NCI-H1436 (cell line): ENCODE results near the gene PHKA1.
"Not testable (repeated sequence)": the region's sequence is repeated elsewhere in the genome, so short reads cannot be mapped to it uniquely, and the experiment has no call there.

Source experiments
- DNase-seq: peaks from one replicate; lab custom pipeline; 2025; lab: John Stamatoyannopoulos, UW

The PHKA1 gene

GRCh38 chrX:72572248-72573157, 141.6 kb downstream of the PHKA1 start, which contains the start of gene HDAC8:
HDAC8 (minus strand) TSS chrX:72572843; CDS start chrX:72572761, 82 bp downstream.
- DNase-seq, result peak; percentile 66

DNA sequence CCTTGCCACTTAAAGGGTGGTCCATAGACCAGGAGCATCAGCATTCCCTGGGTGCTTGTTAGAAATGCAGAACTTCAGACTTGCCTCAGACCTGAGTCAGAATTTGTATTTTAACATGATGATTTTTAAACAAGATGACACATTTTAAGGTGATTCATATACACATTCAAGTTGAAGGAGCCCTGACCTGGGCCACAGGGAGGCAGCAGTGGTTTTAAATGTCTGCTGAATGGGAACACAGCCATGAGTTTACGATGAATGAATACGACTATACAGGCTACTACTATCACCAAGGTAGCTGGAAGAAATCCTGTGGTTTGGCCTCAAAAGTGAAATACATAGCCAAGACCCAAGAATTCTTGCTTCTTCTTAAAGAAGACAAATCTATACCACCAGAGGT, 144.3 kb downstream of the PHKA1 start:
- no peak for DNase-seq

- no peak for DNase-seq
Measured at GRCh38 chrX:72568406-72569092, 145.6 kb downstream of the PHKA1 start.

GRCh38 chrX:72566448-72566847, 147.7 kb downstream of the PHKA1 start:
- no peak for DNase-seq

GRCh38 chrX:72559655-72560054, 154.5 kb downstream of the PHKA1 start:
- not testable (repeated sequence) for DNase-seq

- DNase-seq, result peak; percentile 90
Measured at GRCh38 chrX:72554448-72555140, 159.5 kb downstream of the PHKA1 start.

- DNase-seq, result not testable (repeated sequence)
Measured at GRCh38 chrX:72552443-72552842, 161.7 kb downstream of the PHKA1 start.

- no peak for DNase-seq
Measured at GRCh38 chrX:72545990-72546389, 168.1 kb downstream of the PHKA1 start.

DNA sequence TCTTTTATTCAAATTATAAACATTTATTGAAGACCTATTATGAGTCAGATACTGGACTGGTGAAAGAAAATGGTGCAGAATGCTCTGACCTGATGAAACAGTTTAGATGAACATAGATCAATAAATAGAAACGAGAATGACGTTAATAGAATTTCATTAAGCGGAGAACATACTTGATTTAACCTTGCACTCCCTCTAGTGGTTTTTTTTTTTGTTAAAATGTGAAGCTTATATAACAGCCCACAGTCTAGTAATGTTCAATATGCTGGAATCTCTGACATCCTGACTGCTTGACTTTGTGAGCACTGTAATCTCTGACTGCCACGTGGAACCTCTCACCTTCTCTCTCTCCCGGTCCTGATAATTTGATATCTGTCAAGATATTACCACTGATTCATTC, 173.8 kb downstream of the PHKA1 start:
- DNase-seq, result peak; percentile 51

GRCh38 chrX:72539822-72540221, 174.3 kb downstream of the PHKA1 start:
- no peak for DNase-seq

DNA sequence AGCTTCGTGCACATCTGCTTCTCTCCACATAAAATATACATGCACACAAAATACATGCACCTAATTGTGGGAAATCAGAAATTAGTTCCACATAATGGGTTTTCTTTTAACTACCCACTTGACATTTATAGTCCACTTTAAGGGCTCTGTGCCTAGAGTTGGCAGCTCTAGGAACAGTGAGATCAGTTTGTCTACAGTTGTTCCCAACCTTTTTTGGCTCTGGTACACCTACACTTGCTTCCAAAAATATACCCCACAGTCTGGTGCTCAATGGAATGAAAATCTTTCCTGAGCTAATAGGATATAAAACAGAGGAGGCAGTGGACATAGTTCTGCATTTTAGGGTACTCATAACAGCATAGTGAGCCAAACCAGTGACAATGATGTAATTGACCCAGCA, 177.6 kb downstream of the PHKA1 start:
- DNase-seq, result no peak

DNA sequence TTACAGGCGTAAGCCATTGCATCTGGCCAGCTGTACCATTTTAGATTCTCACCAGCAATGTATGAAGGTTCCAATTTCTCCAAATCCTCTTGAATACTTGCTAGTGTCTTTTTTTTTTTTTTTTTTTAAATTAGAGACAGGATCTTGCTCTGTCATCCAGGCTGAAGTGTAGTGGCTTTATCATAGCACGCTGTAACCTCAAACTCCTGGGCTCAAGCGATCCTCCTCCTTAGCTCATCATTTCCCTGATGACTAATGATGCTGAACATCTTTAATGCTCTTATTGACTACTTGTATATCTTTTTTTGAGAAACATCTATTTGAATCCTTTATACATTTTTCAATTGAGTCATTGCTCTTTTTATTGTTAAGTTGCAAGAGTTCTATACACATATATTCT, 181.7 kb downstream of the PHKA1 start:
- DNase-seq, result no peak
